GM12878 (cell line): ENCODE measurements around the gene PDXDC1.

Experiments
- ATF7 ChIP-seq: fragments of 450-650 bp; IDR thresholded peaks from 2 replicates; pipeline ENCODE4 v1.6.1; 2016; ENCODE audit warnings: low read depth, mild to moderate bottlenecking
- CHD2 ChIP-seq: IDR thresholded peaks from 2 replicates; pipeline ENCODE4 v1.6.1; 2011; ENCODE audit warnings: low read depth, low read length, improper control_type of control experiment, borderline replicate concordance
- CREB1 ChIP-seq: IDR thresholded peaks from 2 replicates; pipeline ENCODE4 v1.6.1; 2012; ENCODE audit warnings: low read depth, mild to moderate bottlenecking, inconsistent platforms
- EP300 ChIP-seq, 2 experiments: fragments of 150-350 bp in 1 of 2; IDR thresholded peaks; 2 replicates each; pipeline ENCODE4 v1.6.1; 2011 to 2012; ENCODE audit warnings: low read depth in 2 of 2, low read length in 2 of 2, borderline replicate concordance in 1 of 2, improper control_type of control experiment in 1 of 2, inconsistent platforms in 1 of 2; ENCODE audit not compliant: control insufficient read depth in 1 of 2
- HDAC2 ChIP-seq: fragments of 200-600 bp; sonication (generic); IDR thresholded peaks from 2 replicates; pipeline ENCODE4 v1.6.1; 2017
- JUND ChIP-seq: IDR thresholded peaks from 2 replicates; pipeline ENCODE4 v1.6.1; 2012; ENCODE audit warnings: low read depth, mild to moderate bottlenecking, low read length, improper control_type of control experiment, moderate library complexity
- POLR2A ChIP-seq: IDR thresholded peaks from 2 replicates; pipeline ENCODE4 v1.6.1; 2011; ENCODE audit warnings: low read depth, mild to moderate bottlenecking, low read length
- RCOR1 ChIP-seq: conservative IDR thresholded peaks from 2 replicates; pipeline ENCODE4 v1.6.1; 2012; ENCODE audit warnings: low read depth, low read length, improper control_type of control experiment
- SMAD5 ChIP-seq: IDR thresholded peaks from 2 replicates; pipeline ENCODE4 v1.6.1; 2016; ENCODE audit warnings: antibody characterized with exemption, low read depth
- YY1 ChIP-seq: IDR thresholded peaks from 2 replicates; pipeline ENCODE4 v1.6.1; 2011; ENCODE audit warnings: low read depth, mild to moderate bottlenecking, low read length
- ZBTB4 ChIP-seq: fragments of 450-650 bp; formaldehyde crosslinking; IDR thresholded peaks from 2 replicates; pipeline ENCODE4 v1.4.0; 2022; ENCODE audit warnings: mild to moderate bottlenecking, moderate library complexity
- ZSCAN29 ChIP-seq: fragments of 450-650 bp; IDR thresholded peaks from 2 replicates; pipeline ENCODE4 v1.6.1; 2017; ENCODE audit warnings: mild to moderate bottlenecking, moderate library complexity
- TF ChIP-seq, protein P1 (sequence below), 3 experiments: IDR thresholded peaks in 2 of 3; conservative IDR thresholded peaks in 1 of 3; 2 replicates each; pipeline ENCODE4 v1.5.1; 2011; ENCODE audit warnings: low read depth in 3 of 3, low read length in 3 of 3, mild to moderate bottlenecking in 3 of 3, control low read depth in 2 of 3, moderate library complexity in 2 of 3, inconsistent platforms in 1 of 3, mixed read lengths in 1 of 3; ENCODE audit not compliant: control insufficient read depth in 2 of 3, insufficient read depth in 1 of 3; ENCODE audit errors: extremely low read depth in 1 of 3
- TF ChIP-seq, protein P2 (sequence below): IDR thresholded peaks from 2 replicates; pipeline ENCODE4 v1.6.1; 2012; ENCODE audit warnings: low read length, inconsistent platforms

GRCh38 chr16:15057681-15058417, 83.0 kb downstream of the PDXDC1 start:
- TF ChIP-seq RCOR1 (no peak), HDAC2 (no peak), ZBTB4 (no peak), POLR2A (no peak), YY1 (no peak), CREB1 (no peak), ATF7 (no peak), SMAD5 (no peak), ZSCAN29 (no peak), EP300 (IDR thresholded peaks at IDR 0.05; ENCODE audit: borderline replicate concordance in 1 of 2, control insufficient read depth in 1 of 2, low read depth in 2 of 2, low read length in 2 of 2) (no peak), JUND (no peak), CHD2 (no peak)
- TF ChIP-seq, protein P1, sequence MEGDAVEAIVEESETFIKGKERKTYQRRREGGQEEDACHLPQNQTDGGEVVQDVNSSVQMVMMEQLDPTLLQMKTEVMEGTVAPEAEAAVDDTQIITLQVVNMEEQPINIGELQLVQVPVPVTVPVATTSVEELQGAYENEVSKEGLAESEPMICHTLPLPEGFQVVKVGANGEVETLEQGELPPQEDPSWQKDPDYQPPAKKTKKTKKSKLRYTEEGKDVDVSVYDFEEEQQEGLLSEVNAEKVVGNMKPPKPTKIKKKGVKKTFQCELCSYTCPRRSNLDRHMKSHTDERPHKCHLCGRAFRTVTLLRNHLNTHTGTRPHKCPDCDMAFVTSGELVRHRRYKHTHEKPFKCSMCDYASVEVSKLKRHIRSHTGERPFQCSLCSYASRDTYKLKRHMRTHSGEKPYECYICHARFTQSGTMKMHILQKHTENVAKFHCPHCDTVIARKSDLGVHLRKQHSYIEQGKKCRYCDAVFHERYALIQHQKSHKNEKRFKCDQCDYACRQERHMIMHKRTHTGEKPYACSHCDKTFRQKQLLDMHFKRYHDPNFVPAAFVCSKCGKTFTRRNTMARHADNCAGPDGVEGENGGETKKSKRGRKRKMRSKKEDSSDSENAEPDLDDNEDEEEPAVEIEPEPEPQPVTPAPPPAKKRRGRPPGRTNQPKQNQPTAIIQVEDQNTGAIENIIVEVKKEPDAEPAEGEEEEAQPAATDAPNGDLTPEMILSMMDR (IDR thresholded peaks at IDR 0.05 in 2 of 3, conservative IDR thresholded peaks at IDR 0.05 in 1 of 3; ENCODE audit: control insufficient read depth in 2 of 3, extremely low read depth in 1 of 3, insufficient read depth in 1 of 3, low read depth in 3 of 3, low read length in 3 of 3): no peak
- TF ChIP-seq, protein P2, sequence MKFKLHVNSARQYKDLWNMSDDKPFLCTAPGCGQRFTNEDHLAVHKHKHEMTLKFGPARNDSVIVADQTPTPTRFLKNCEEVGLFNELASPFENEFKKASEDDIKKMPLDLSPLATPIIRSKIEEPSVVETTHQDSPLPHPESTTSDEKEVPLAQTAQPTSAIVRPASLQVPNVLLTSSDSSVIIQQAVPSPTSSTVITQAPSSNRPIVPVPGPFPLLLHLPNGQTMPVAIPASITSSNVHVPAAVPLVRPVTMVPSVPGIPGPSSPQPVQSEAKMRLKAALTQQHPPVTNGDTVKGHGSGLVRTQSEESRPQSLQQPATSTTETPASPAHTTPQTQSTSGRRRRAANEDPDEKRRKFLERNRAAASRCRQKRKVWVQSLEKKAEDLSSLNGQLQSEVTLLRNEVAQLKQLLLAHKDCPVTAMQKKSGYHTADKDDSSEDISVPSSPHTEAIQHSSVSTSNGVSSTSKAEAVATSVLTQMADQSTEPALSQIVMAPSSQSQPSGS: no peak
